GM12872 (cell line): ENCODE measurements around the gene PEX1.

Source experiments
- TF ChIP-seq, protein P1 (sequence below): IDR thresholded peaks from 3 replicates; pipeline ENCODE4 v1.5.1; 2011; ENCODE audit warnings: low read depth, mild to moderate bottlenecking, low read length, moderate library complexity; ENCODE audit not compliant: insufficient read depth

Gene PEX1

DNA sequence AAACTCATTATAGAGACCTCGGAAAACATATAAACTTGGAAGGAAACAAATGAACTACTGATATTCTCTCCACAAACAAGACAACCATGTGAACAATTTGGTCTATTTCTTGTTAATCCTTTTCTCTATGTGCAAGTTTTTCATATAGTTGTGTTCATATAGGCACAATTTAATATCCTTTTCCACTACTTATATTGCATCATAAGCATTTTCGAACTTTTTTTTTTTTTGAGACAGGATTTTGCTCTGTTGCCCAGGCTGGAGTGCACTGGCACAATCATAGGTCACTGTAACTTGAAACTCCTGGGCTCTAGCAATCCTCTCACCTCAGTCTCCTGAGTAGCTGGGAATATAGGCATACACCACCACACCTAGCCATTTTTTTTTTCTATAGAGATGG is 5.2 kb downstream of the PEX1 start:
- TF ChIP-seq, protein P1, sequence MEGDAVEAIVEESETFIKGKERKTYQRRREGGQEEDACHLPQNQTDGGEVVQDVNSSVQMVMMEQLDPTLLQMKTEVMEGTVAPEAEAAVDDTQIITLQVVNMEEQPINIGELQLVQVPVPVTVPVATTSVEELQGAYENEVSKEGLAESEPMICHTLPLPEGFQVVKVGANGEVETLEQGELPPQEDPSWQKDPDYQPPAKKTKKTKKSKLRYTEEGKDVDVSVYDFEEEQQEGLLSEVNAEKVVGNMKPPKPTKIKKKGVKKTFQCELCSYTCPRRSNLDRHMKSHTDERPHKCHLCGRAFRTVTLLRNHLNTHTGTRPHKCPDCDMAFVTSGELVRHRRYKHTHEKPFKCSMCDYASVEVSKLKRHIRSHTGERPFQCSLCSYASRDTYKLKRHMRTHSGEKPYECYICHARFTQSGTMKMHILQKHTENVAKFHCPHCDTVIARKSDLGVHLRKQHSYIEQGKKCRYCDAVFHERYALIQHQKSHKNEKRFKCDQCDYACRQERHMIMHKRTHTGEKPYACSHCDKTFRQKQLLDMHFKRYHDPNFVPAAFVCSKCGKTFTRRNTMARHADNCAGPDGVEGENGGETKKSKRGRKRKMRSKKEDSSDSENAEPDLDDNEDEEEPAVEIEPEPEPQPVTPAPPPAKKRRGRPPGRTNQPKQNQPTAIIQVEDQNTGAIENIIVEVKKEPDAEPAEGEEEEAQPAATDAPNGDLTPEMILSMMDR: no peak

DNA sequence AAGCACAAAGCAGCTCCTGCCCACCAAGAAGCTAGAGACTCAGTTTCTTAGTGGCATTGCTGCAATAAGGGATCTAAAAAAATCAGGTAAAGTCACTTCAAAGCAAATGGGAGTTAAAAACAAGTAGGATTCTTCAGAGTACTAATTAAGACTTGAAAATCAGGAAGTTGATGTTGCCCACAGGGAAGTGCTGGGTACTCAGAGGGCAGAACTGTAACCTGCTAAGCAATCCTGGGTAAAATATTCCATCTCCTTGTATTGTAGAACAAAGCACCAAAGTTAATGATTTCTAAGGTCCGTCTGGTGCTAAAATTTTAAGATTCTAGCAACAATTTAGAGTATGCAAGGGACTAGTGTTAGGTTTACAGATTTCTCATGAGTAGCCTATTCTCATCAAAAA is 8.3 kb downstream of the PEX1 start:
- TF ChIP-seq, protein P1: no peak

DNA sequence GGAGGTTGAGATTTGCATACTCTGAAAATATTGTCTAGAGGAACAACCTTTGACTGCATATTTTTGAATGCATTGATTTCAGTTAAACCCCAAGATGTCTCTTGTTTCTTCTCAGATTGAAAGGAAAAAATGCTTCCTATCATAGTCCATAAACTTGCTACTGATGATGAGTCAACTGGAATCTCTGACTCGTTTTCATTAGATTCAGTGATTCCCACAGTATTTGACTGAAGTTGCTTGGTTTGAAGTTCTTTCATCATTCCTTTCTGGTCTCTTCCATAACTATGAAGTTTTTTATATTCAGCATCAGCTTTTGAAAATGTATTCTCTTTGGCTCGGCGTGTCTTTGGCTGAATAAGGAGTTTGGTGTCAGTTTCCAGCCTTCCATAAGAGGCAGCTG is 10.7 kb downstream of the PEX1 start:
- TF ChIP-seq, protein P1: no peak

DNA sequence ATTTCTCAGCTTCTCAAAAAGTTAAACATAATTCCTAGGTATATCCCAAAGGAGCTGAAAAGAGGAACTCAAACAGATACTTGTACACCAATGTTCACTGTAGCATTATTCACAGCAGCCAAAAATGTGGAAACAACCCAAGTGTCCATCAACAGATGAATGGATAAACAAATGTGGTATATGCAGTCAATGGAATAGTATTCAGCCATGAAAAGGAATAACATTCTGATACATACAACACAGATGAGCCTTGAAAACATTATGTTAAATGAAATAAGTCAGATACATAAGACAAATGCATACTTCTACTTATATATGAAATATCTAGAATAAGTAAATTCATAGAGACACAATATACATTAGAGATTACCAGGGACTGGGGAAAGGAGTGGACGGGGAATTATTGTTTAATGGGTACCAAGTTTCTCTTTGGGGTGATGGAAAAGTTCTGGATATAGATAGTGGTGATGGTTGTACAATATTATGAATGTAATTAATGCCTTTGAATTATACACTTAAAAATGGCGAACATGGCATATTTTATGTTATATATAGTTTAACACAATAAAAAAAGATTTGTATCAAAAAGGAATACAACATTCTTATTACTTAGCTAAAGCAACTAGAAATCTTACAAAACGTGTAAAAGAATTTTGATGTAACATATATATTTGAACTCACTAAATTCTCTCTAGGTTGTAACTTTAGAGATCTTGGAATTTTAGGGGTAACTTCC is 15.0 kb downstream of the PEX1 start:
- TF ChIP-seq, protein P1: no peak

DNA sequence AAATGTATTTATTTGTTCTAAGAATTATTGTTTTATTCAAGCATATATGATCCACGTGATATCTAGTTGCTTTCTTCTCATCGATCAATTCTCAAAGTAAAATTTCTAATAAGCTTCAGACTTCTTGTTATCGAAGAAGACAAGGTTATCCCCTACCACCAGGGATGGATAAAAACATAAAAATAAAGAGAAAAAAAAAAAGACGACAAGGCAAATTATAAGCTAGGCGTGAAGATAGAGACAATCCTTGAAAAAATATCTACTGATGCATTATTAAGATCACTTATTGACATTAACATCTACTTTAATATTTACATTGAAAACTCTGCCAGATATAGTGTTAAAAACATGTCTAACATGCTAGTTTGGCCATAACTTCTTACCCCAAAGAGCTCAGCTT is 19.4 kb downstream of the PEX1 start:
- TF ChIP-seq, protein P1: no peak

DNA sequence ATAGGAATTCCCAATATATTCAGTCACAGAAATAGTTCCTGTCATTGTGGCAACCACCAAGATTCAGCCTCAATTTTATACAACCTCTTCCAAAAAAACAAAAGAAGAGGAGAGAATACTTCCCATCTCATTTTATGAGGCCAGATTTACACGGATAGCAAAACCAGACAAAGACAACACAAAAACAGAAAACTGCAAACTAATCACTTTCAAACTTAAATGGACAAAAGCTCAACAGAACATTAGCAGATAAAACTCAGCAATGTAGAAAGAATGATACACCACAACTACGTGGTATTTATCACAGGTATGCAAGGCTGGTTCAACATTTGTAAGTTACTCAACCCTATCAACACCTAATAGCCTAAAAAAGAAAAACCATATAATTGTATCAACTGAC is 22.0 kb downstream of the PEX1 start:
- TF ChIP-seq, protein P1: no peak

DNA sequence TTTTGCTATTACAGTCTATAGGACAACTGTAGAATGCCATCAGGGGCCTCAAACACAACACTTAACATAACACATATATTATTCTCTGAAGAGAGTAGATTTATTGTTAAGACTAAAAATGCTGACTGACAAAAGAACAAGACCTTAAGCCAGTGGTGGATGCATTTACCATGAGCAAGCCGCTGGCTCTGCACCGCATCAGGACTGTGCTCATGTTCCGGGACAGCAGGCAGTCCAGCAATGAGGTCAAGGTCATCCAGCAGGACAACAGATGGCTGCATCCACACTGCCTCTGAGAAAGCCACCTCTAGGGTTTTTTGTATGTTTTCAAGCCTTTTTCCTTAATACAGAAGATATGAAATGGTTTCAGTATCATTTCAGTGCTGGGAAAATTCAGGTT is 23.8 kb downstream of the PEX1 start:
- TF ChIP-seq, protein P1: no peak

DNA sequence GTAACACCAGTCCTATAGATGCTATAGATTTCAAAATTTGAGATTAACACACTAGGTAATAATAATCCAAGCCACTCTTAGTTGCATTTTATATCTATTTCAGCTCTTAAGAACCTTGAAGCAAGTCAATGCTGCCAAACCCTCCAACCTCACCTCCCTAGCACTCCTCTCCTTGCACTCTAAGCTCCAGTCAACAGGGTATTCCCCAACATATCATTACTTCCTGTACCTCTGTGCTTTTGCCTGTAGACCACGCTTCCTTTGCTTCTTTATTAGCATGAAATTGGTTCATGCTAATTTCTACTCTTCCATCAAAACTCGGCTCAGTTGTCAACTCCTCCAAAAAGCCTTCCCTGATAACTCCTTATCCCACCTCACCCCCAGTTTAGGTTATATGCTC is 24.6 kb downstream of the PEX1 start:
- TF ChIP-seq, protein P1: no peak
